ENCODE measurements around the gene ZNF319. TPM values are rescaled to one million over a fixed set of nuclear protein-coding genes. Genes with fewer than 3 reads are reported as not detected.

ZNF319 gene
- total RNA-seq, 4 donors from 2014 or later: 4.2 to 16.6 (median 11.6) TPM

DNA sequence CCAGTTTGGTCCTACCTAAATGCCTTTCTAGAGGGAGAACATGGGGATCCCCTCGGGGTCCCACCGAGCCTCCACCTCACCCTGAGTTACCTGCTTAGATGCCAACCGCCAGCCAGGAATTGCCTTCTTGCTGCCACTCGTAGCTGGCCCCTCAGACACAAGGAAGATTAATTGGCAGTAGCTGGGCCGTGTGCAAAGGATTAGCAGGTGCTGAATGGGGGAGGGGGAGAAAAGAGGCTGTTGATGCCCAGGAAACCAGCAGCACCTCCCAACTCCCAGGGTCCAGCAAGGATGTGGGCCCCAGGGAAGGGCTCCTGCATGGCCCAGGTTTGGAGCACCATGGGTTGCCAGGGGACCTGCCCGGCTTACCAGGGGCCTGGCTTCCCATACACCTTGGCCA is 29.5 kb downstream of the ZNF319 start, which contains the start of gene CNGB1:
TSS of gene CNGB1 (minus strand) at position 159 of the 400 bp plus-strand sequence. CDS start 3,842 bp downstream, outside the sequence.
- H3K9me3 ChIP-seq: no peaks in the 10 kb centered on the region
- no peak for DNase-seq (ENCODE audit: low spot score in 2 of 2)
- no peak within 1 kb of the TSS for H3K4me3 ChIP-seq
- WGBS: 60% methylated on average over 1 of the region's 6 CpGs
- TF ChIP-seq POLR2A (IDR thresholded peaks at IDR 0.05) (no peak), EP300 (IDR thresholded peaks at IDR 0.05) (no peak), POLR2AphosphoS5 (IDR thresholded peaks at IDR 0.05) (no peak)
- TF ChIP-seq, protein P1, sequence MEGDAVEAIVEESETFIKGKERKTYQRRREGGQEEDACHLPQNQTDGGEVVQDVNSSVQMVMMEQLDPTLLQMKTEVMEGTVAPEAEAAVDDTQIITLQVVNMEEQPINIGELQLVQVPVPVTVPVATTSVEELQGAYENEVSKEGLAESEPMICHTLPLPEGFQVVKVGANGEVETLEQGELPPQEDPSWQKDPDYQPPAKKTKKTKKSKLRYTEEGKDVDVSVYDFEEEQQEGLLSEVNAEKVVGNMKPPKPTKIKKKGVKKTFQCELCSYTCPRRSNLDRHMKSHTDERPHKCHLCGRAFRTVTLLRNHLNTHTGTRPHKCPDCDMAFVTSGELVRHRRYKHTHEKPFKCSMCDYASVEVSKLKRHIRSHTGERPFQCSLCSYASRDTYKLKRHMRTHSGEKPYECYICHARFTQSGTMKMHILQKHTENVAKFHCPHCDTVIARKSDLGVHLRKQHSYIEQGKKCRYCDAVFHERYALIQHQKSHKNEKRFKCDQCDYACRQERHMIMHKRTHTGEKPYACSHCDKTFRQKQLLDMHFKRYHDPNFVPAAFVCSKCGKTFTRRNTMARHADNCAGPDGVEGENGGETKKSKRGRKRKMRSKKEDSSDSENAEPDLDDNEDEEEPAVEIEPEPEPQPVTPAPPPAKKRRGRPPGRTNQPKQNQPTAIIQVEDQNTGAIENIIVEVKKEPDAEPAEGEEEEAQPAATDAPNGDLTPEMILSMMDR (IDR thresholded peaks at IDR 0.05): no peak
- peaks cover 5% of the 10 kb centered on the region for H3K27me3 ChIP-seq
- no peaks in the 10 kb centered on the region for H3K36me3 ChIP-seq
- no peak within 1 kb of the TSS for H3K27ac ChIP-seq
- H3K4me1 ChIP-seq: peaks cover under 1% of the 10 kb centered on the region

DNA sequence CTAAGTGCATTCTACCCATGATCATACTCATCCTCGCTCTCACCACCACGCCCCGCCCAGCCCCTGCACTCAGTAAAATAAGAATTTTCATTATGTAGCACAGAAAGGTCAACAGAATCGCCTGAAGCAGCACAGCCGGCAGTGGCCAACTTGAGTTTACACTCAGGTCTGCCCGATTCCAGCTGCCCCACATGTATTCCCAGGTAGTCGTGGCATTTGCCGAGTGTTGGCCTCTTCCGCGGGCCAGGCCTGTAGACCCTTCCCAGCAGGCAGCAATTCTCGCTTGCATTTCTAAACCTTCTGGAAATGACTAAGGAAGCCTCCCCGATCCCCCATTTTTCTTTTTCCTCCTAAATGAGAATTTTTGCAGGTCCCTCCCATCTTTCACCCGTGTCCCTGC is 30.2 kb downstream of the ZNF319 start:
- WGBS: 82% methylated on average over 13 of the region's 13 CpGs

DNA sequence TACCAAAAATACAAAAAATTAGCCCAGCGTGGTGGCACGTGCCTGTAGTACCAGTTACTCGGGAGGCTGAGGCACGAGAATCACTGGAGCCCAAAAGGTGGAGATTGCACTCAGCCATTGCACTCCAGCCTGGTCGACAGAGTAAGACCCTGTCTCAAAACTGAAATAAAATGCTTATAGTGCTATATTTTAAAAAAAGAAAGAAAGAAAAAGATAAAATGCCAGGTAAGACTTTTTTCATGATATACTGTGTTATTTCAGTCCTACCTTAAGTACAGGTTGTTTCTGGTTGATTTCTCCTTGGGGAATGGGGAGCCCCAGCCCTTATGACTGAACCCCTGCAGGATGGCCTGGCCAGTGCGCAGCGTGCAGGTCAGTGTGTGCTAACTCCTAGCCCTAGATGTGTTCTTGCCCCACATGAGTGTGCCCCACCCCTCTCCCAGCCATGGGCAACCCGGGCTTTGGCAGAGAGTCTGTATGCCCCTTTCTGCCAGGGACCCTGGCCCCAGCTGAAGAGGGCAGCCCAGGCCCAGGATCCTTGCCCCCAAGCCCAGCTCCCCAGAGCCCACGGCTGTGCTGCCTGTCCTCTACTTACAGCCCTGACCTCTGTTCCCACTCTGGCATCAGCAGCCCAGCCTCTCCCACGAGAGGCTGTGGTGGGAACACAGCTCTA is 30.9 kb downstream of the ZNF319 start:
- Histone ChIP-seq H3K9me3 (no peaks in the 10 kb centered on the region), H3K27ac (no peak overlapping the region), H3K27me3 (peaks cover 5% of the 10 kb centered on the region), H3K4me3 (no peak overlapping the region), H3K36me3 (no peaks in the 10 kb centered on the region), H3K4me1 (no peaks in the 10 kb centered on the region)
- DNase-seq (ENCODE audit: low spot score in 2 of 2): no peak
- TF ChIP-seq, protein P1 (IDR thresholded peaks at IDR 0.05): no peak
- TF ChIP-seq POLR2AphosphoS5 (IDR thresholded peaks at IDR 0.05) (no peak), POLR2A (IDR thresholded peaks at IDR 0.05) (no peak), EP300 (IDR thresholded peaks at IDR 0.05) (no peak)
- WGBS: 87% methylated on average over 8 of the region's 10 CpGs

More for the DNA sequence above, 30.2 kb downstream of the ZNF319 start:
- H3K4me1 ChIP-seq: no peaks in the 10 kb centered on the region
- TF ChIP-seq, protein P1 (IDR thresholded peaks at IDR 0.05): no peak
- no peak for TF ChIP-seq EP300 (IDR thresholded peaks at IDR 0.05)
- no peak for TF ChIP-seq POLR2A (IDR thresholded peaks at IDR 0.05)
- TF ChIP-seq POLR2AphosphoS5 (IDR thresholded peaks at IDR 0.05): no peak
- H3K4me3 ChIP-seq: no peak overlapping the region
- H3K27ac ChIP-seq: no peak overlapping the region
- DNase-seq (ENCODE audit: low spot score in 2 of 2): no peak
- H3K9me3 ChIP-seq: no peaks in the 10 kb centered on the region
- peaks cover 5% of the 10 kb centered on the region for H3K27me3 ChIP-seq
- H3K36me3 ChIP-seq: no peaks in the 10 kb centered on the region

DNA sequence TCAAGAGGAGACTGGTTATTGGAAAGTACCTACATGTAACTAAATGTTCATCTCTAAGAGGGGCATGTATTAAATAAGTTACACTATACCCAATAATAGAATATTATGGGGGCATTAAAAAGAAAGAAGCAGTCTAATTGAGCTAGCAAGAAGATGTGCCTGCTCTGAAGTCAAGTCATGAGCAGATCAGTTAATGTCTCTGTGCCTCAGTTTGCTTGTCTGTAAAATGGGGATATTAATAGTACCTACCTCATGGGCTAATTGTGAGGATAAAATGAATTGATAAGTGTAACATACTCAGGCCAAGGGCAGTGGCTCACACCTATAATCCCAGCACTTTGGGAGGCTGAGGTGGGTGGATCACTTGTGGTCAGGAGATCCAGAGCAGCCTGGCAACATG is 32.6 kb downstream of the ZNF319 start:
- Histone ChIP-seq H3K4me3 (no peak overlapping the region), H3K9me3 (no peaks in the 10 kb centered on the region), H3K36me3 (no peaks in the 10 kb centered on the region), H3K27ac (no peak overlapping the region), H3K4me1 (no peaks in the 10 kb centered on the region), H3K27me3 (peaks cover 5% of the 10 kb centered on the region)
- TF ChIP-seq EP300 (IDR thresholded peaks at IDR 0.05) (no peak), POLR2AphosphoS5 (IDR thresholded peaks at IDR 0.05) (no peak), POLR2A (IDR thresholded peaks at IDR 0.05) (no peak)
- TF ChIP-seq, protein P1 (IDR thresholded peaks at IDR 0.05): no peak
- DNase-seq (ENCODE audit: low spot score in 2 of 2): no peak

DNA sequence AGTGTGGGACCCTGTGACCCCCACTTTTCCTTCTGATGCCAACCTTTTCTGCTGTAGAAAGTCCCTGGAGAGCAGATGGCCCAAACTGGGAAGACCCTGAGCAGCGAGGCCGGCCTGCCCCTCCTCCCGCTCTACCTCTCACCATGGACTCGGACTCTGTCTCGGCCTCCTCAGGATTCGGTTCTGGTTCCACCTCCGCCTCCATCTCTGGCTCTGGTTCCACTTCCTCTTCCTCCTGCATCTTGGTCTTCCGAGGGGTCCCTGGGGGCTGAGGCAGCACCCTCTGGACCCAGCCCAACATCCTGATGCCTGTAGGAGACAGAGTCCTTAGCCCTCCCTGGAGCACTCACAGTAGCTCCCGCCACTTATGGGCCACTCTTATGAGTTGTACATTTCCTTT is 33.5 kb downstream of the ZNF319 start:
- Histone ChIP-seq H3K4me1 (no peaks in the 10 kb centered on the region), H3K4me3 (no peak overlapping the region), H3K27ac (no peak overlapping the region), H3K9me3 (no peaks in the 10 kb centered on the region), H3K27me3 (peaks cover 5% of the 10 kb centered on the region), H3K36me3 (no peaks in the 10 kb centered on the region)
- no peak for DNase-seq (ENCODE audit: low spot score in 2 of 2)
- WGBS: 87% methylated on average over 9 of the region's 9 CpGs
- TF ChIP-seq POLR2A (IDR thresholded peaks at IDR 0.05) (no peak), EP300 (IDR thresholded peaks at IDR 0.05) (no peak), POLR2AphosphoS5 (IDR thresholded peaks at IDR 0.05) (no peak)
- TF ChIP-seq, protein P1 (IDR thresholded peaks at IDR 0.05): no peak

Data from suprapubic skin (tissue), 4 donors.